IPS-NIHi11 (cell line): ENCODE data around the gene ZC3H7B.
A peak's percentile ranks its signal among the peaks of the same experiment; 100 is the strongest.
"Not testable (repeated sequence)": the region's sequence is repeated elsewhere in the genome, so short reads cannot be mapped to it uniquely, and the experiment has no call there.

ENCODE experiments used
- DNase-seq: peaks from one replicate; pipeline ENCODE4 v3.0.0; 2012; ENCODE audit warnings: mixed read lengths, low spot score

The ZC3H7B gene

DNA sequence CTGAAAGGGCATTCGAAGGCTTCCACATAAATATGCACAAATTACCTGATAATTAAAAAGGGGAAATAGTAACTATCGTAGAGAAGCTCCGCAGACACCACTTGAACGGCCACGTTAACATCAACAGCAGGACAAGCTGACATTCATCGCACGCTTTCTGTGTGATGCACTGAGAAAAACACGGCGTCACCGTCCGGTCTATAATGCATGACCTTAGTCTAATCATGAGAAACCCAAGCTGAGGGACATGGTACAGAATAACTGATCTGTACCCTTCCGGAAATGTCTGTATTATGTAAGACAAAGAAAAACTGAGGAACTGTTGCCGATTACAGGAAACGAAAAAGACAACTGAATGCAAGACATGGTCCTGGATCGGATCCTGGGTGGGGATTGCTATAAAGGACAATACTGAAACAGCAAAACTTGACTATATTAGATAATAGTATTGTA lies 14.7 kb upstream of the ZC3H7B start:
- DNase-seq: no peak

DNA sequence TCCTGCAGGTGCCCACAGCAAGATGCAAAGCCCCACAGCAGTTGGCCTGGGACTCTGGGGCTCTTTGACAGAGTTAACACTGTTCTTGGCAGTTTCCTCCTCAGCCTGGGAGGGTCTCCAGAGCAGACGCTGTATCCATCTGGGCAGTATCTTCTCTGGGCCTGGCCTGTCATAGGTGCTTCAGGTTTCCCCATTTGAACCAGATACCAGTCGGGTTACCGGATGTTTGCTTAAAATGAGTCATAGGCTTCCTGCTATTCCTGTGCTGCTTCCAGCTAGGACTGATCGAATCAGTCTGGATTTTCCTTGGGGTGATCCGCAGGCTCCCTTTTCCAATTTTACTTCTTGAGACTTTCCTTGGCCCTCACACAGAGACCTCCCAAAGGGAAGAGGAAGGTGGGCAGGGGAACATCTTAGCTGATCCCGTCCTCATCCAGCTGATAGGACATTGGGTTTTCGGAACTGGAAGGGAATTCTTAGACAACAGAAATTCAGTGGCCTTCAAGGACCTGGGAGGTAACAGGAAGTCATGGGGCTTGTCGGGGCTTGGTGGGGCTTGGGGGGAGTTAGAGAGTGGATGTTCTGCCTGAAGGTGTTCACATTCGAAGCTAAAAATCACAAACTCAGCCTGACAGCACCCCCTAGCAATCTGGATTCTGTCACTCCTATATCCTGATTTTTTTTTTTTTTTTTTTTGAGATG lies 12.9 kb upstream of the ZC3H7B start:
- DNase-seq: no peak

DNA sequence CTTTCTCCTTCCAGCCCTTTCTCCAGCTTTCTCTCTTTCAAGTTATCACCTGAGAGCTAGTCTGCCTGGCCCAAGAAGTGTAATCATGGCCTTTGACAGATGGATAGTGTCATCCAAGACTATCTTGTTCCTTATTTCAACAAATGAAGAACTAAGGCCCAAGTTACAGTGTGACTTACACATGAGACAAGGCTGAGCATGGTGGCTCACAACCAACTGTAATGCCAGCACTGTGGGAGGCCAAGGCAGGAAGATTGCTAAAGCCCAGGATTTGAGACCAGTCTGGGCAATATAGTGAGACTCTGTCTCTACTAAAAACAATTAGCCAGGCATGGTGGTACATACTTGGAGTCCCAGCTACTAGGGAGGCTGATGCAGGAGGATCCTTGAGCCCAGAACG lies 11.7 kb upstream of the ZC3H7B start:
- no peak for DNase-seq

DNA sequence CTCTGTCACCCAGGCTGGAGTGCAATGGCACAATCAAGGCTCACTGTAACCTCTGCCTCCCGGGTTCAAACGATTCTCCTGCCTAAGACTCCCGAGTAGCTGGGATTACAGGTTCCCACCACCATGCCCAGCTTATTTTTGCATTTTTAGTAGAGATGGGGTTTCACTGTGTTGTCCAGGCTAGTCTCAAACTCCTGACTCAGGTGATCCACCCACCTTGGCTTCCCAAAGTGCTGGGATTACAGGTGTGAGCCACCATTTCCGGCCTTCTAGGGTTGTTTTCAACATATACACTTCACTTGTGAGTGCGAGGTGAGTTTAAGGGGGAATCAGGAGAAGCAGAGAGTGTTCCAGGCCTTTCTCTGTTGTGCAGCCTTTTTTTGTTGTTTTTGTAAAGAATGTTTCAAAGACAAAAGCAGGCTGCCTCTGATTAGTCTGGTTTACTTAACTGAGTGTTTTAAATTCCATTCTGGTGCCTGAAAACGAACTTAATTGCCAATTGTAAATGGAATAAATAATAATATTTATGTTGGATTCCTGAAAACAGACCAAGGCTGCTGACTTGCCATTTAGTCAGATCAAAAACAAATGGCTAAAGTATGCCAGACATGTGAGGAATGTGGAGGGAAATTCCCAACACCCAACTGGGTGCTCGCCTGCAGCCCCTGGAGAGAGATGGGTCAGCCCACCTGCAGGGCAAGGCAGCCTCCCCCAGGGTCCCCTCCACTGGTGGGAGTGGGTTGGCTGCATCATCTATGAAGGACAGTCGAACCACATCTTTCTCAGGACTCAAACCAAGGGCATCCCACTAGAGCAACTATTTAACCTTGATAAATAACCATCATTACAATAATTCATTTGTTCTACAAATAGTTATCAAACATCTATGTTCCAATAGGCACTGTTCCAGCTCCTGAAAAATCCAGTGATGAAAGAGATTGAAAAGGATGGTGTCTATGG lies 10.8 kb upstream of the ZC3H7B start:
- no peak for DNase-seq

DNA sequence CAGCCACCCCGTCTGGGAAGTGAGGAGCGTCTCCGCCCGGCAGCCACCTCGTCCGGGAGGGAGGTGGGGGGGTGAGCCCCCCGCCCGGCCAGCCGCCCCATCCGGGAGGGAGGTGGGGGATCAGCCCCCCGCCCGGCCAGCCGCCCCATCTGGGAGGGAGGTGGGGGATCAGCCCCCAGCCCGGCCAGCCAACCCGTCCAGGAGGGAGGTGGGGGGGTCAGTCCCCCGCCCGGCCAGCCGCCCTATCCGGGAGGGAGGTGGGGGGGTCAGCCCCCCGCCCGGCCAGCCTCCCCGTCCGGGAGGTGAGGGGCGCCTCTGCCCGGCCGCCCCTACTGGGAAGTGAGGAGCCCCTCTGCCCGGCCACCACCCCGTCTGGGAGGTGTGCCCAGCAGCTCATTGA lies 6.5 kb upstream of the ZC3H7B start:
- DNase-seq: not testable (repeated sequence)

DNA sequence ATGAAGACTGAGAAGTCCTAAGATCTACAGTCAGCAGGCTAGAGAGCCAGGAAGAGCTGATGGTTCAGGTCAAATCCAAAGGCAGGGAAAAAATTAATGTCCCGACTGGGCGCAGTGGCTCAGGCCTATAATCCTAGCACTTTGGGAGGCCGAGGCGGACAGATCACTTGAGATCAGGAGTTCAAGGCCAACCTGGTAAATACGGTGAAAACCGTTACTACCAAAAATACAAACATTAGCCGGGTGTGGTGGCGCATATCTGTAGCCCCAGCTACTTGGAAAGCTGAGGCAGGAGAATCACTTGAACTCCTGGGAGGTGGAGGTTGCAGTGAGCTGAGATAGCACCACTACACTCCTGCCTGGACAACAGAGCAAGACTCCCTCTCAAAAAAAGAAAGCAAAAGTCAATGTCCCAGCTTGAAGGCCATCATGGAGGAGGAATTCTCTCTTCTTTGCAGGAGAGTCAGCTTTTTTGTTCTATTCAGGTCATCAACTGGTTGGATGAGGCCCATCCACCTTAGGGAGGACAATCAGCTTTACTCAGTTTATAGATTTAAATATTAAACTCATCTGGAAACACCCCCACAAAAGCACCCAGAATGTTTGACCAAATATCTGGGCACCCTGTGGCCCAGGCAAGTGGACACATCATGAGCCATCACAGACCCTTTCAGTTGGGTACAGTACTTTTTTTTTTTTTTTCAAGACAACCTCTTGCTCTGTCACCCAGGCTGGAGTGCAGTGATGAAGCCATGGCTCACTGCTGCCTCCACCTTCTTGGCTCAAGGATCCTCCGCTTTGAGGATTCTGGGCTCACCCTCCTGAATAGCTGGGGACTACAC lies 4.3 kb upstream of the ZC3H7B start:
- no peak for DNase-seq

DNA sequence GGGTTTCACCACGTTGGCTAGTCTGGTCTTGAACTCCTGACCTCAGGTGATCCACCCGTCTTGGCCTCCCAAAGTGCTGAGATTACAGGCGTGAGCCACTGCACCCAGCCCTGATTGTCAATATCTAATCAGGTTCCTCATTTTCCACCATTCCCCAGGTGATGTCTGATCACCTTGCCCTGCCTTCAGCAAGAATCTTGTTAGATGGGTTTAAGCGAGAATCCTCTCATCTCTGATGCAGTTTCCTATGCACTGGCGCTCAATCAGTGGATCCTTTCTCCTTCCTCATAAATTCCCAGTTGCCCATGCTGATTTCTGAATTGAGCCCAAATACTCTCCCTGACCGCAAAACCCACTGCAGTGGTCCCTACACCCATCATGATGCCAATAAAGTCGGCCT lies 664 bp upstream of the ZC3H7B start:
- DNase-seq: no peak

DNA sequence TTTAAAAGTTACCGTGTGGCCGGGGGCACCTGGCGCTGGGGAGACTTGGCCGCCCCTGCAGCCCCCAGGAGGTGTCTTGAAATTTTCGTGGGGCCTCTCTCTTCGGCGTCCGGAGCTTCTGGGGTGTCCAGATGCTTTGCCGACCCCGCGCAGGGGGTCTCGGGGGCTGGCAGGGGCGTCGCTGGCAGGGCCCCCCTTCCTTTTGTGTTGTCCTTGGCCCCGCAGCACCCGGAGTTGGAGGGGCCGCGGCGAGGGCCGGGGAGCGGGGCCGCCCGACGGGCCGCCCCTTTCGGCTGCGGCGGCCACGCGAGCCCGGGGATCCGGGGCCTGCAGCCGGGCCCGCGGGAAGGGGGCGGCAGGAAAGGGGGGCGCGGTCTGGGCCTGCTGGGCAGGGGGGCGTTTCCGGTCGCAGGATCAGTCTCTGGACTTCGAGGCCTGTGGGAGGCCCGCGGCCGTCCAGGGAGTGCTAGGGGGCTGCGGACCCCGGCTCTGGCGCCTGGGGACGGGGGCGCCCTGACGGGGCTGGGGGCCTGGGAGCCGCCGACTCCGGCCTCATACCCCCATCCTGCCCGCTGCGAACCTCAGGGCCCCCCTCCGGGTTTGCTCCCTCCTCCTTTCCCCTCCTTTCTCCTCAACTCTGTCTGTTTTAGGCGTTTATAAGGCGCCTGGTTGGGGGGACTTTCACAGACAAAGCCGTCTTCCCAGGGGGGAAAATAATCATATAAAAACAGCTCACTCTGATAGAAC lies 869 bp downstream of the ZC3H7B start:
- DNase-seq: peak; percentile 85

DNA sequence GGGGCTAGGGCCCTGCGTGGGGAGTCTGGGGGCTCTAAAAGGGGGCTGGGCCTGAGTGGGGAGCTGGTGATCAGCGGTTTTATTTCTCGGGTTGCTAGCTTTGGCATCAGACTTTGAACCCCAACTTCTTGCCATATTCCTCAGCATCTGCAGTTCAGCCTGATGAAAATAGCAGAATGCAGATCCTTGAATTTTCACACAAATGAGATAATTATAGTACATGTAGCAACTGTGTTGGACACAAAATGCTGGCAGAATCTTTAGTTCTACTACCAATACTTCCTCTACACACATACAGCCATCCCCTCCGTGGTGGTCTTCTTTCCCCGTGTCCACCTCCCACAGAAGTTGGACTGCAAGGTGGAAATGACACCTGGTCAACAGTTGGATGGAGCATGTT lies 1.5 kb downstream of the ZC3H7B start:
- DNase-seq: no peak

DNA sequence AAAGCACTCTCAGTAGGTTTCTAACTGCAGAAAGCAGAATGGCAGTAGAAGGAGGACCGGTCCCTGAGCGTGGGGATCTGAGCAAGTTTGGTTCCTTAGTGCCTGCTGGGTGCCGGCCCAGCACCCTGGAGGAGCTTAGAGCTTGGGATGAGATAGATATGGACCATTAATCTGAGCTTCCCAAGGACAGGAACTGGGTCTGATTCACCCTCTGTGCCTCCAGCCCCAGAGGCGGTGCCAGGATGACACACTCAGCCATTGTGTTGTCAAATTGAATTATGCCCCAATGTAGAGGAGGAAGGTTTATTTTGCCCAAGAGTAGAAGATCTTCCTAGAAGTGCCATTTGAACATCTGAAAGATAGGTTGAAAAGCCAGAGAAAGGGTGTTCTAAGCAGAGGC lies 4.3 kb downstream of the ZC3H7B start:
- no peak for DNase-seq

DNA sequence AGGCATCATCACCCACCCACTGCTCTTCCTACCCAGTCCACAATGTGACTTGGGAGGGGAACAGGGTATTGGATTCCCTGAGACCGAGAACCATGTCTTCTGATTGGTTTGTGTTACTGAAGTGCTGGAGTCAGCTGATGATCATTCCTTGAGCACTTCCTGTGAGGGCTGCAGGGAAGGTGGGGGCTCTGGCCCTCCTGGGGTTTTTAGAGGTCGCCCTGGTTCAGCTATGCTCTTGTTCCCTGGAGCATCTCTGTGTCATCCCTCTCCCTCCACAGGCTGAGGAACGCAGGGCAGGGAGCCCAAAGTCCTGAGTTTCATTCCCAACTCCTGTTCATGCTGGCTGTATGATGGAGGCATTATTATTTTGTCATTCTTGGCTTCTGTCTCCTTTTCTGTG lies 6.7 kb downstream of the ZC3H7B start:
- no peak for DNase-seq

DNA sequence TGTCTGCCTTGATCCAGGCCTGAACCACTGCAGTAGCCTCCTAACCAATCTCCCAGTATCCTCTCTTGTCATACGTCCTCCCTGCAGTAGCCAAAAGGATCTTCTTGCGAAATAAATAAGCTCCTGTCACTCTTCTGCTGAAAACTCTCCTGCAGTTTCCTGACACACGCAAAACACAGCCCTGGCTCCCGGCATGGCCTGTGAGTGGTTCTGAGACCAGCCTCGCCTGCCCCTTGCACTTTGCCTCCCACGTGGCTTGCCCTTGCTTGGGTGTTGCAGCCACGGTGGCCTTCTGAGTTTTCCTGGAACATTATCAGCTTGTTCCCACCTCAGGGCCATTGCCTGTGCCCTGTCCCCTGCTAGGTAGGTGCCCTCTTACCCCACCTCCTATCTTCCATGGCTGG lies 7.2 kb downstream of the ZC3H7B start:
- no peak for DNase-seq

DNA sequence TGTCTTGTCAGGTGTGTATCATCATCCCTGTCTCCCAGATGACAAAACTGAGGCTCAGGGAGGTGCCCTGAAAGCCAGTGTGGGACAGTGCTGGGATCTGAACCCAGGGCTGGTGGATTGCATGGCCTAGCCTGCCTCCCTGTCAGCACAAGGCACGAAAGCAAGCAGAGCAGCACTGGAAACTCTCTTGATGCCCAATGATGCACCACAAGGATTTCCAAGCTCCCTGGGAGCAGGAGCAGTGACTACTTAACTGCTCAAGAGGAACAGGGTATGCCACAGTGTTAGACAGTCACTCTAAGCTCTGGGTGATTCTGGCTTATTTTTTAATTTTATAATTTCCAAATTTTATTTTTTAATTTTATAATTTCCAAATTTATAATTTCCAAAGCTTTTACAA lies 9.0 kb downstream of the ZC3H7B start:
- DNase-seq: no peak

DNA sequence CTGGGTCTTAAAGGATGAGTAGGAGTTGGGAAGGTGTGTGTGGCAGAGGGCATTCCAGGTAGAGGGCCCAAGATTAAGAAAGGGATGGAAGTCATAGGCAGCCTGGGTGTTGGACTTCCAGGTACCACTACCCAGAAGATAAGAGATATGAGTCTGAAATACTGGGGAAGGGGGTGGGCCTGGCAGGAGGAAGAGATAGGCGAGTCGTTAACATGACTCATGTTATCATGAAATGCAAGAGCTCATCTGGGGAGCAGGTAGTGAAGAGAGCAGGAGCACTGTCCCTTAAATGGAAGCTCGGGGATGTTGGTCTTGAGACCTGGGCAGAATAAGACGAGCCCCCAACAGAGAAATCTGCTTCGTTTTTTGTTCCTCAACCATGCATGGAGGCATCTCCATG lies 10.2 kb downstream of the ZC3H7B start:
- no peak for DNase-seq

DNA sequence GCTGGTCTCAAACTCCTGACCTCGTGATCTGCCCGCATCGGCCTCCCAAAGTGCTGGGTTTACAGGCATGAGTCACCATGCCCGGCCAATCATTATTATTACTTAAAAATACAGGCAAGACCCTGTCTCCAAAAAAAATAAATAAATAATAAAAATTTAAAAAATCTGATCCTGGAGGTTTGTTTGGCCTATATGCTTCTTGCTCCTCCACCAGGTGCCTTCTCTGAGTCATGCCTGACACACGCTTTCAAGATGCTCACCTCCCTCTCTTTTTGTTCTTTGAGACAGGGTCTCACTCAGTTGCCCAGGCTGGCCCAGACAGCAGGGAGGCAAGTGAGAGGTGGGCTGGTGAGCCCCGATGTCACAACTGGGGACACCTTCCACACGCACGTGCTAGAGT lies 13.5 kb downstream of the ZC3H7B start:
- no peak for DNase-seq

DNA sequence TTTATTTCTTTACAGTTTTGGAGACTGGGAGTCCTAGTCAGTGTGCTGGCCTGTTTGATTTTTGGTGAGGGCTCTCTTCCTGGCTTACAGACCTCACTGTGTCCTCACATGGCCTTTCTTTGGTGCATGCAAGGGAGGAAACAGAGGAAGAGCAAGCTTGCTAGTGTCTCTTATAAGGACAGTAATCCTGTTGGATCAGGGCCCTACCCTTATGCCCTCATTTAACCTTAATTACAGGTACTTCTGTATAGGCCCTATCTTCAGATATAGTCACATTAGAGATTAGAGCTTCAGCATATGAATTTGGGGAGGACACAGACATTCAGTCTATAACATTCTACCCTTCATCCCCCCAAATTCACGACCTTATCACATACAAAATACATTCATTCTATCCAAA lies 14.3 kb downstream of the ZC3H7B start:
- no peak for DNase-seq

DNA sequence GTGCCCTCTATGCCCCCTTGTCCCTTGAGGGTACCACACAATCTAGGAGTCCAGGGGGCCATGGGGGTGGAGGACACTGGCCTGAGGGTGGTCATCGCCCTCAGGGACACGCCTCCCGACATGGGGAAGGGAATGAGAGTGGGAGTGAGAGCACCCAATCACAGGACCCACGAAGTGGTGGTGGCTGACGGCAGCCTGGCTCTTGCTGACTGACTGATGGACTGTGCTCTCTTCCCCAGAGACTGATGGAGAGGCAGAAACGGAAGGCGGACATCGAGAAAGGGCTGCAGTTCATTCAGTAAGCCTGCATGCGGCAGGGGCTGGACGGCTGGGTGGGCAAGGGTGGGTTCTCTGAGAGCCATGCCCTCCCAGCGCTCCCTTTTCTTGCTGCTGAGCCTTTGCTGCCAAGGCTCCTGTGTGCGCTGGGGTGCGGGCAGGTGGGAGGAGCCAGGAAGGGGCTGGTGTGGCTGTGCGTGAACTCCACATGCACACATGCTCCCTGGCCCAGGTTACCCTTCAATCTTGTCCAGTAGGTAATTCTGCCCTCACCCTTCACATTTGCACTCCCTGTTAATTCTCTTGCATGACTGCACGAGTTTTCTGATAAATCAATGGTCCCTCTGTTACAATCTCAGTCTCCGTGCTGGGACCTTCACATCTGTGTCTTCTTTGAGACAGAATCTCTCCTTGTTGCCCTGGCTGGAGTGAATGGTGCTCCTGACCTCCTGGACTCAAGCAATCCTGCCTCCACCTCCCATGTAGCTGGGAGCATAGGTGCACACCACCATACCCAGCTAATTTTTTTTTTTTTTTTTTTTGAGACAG lies 19.3 kb downstream of the ZC3H7B start:
- no peak for DNase-seq

DNA sequence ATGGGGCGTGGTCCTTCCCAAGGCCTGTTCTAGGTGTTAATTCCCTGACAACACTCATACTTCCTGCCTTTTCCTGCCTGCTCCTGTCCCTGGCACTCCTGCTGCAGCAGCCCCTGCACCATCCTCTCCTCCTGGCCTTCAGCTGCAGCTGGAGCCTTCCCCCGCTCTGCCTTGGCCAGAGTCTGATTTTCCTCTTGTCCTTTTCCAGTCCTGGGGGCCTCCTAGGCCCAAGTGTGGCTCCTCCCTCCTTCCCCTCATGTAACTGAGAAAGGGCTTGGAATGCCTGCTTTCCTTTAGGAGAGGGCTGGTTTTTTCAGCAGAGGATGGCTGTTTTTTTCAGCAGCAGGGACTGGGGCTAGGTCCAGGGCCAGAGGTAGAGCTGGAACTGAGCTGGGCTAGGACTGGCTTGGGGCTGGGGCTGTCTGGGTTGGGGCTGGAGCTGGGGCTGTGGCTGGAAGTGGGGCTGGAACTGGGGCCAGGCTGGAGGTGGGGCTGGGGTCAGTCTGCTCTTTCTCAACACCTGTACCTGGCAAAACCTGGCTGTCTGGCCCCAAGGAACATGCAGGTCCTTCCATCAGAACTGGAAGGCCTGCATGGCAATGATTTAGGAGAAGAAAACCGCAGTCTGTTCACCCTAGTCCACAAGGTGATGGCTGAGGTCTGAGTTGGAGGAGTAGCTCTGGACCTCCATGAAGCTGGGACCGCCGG lies 23.6 kb downstream of the ZC3H7B start:
- DNase-seq: no peak

DNA sequence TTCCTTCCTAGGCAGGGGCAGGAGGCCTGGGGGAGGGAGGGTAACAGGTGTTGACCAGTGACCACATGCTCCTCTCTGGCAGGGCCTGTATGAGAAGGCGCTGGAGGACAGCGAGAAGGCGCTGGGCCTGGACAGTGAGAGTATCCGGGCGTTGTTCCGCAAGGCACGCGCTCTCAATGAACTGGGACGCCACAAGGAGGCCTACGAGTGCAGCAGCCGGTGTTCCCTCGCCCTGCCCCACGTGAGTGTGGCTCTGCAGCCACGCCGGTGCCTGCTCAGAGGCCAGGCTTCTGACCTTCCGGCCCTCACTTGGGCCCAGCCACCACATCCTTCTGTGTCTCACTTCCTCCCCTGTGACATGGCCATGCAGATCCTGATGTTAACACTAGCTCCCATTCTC lies 25.8 kb downstream of the ZC3H7B start:
- no peak for DNase-seq

DNA sequence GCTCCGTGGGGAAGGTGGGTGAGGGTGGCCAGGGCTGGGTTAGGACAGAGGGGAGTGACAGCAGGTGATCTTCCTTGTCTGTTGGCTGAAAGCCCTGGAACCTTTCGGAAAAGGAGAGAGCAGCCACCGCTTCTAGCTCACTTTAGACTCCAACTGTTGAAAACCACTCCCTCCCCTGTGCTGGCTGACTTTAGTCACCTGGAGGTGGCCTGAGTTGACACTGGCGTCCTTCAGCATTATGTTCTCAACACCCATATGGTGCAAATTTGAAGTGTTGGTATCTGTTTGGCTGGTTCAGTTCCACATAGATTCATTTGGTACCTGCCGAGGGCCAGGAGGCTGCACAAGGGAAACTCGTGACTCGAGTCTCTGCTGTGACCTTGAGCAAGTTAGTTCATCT lies 28.8 kb downstream of the ZC3H7B start:
- no peak for DNase-seq
